SK-N-SH (cell line): ENCODE results near the gene SENP1.
A peak's percentile ranks its signal among the peaks of the same experiment; 100 is the strongest.

ENCODE experiments used
- CHD2 ChIP-seq: fragments of 150-350 bp; IDR thresholded peaks from 2 replicates; pipeline ENCODE4 v1.6.1; 2018; ENCODE audit warnings: low read length; ENCODE audit not compliant: partially characterized antibody
- CTCF ChIP-seq: fragments of 200-600 bp; sonication (generic); IDR thresholded peaks from 2 replicates; pipeline ENCODE4 v1.6.1; 2017; ENCODE audit warnings: antibody characterized with exemption, mild to moderate bottlenecking, moderate library complexity
- GABPA ChIP-seq: IDR thresholded peaks from 2 replicates; pipeline ENCODE4 v1.4.0; 2012; ENCODE audit warnings: low read depth, mild to moderate bottlenecking
- GATA2 ChIP-seq: sonication (generic); formaldehyde crosslinking; IDR thresholded peaks from 2 replicates; pipeline ENCODE4 v1.5.0; 2020; ENCODE audit warnings: mild to moderate bottlenecking, missing genetic modification reagents
- MXI1 ChIP-seq: IDR thresholded peaks from 2 replicates; pipeline ENCODE4 v1.6.1; 2012; ENCODE audit warnings: mild to moderate bottlenecking, low read depth, low read length, improper control_type of control experiment
- NFIC ChIP-seq: IDR thresholded peaks from 2 replicates; pipeline ENCODE4 v1.4.0; 2012; ENCODE audit warnings: borderline replicate concordance
- NRF1 ChIP-seq: IDR thresholded peaks from 2 replicates; pipeline ENCODE4 v1.6.1; 2012; ENCODE audit warnings: low read depth, mild to moderate bottlenecking, low read length
- POLR2AphosphoS5 ChIP-seq: IDR thresholded peaks from 2 replicates; pipeline ENCODE4 v1.6.1; 2012; ENCODE audit warnings: low read depth, low read length
- RAD21 ChIP-seq: IDR thresholded peaks from 2 replicates; pipeline ENCODE4 v1.6.1; 2012; ENCODE audit warnings: mild to moderate bottlenecking, low read length
- RCOR1 ChIP-seq: fragments of 150-350 bp; IDR thresholded peaks from 2 replicates; pipeline ENCODE4 v1.6.1; 2017; ENCODE audit warnings: antibody characterized with exemption, low read length
- TAF1 ChIP-seq: IDR thresholded peaks from 2 replicates; pipeline ENCODE4 v1.6.1; 2012; ENCODE audit warnings: low read depth, mild to moderate bottlenecking, low read length, moderate library complexity, borderline replicate concordance
- TCF12 ChIP-seq: IDR thresholded peaks from 2 replicates; pipeline ENCODE4 v1.4.0; 2012
- USF2 ChIP-seq: fragments of 150-350 bp; IDR thresholded peaks from 2 replicates; pipeline ENCODE4 v1.6.1; 2017; ENCODE audit warnings: antibody characterized with exemption, low read length, low read depth, borderline replicate concordance
- ZBTB33 ChIP-seq: IDR thresholded peaks from 2 replicates; pipeline ENCODE4 v1.4.0; 2012; ENCODE audit warnings: low read depth, borderline replicate concordance

GRCh38 chr12:48001505-48002413 lies 104.1 kb downstream of the SENP1 start:
- TF ChIP-seq CTCF (no peak), CHD2 (no peak), RCOR1 (no peak), USF2 (no peak), NRF1 (peak; percentile 52), POLR2AphosphoS5 (no peak), MXI1 (peak; percentile 7; the same call in 1 of the 2 replicates), GATA2 (no peak), ZBTB33 (no peak), GABPA (no peak), TAF1 (no peak), RAD21 (no peak), NFIC (no peak), TCF12 (no peak)
